Middle frontal gyrus (tissue), 1 donor: Measurements from ENCODE around the gene TMCC2.
"Not testable (repeated sequence)": the region's sequence is repeated elsewhere in the genome, so short reads cannot be mapped to it uniquely, and the experiment has no call there.

Experiments used
- DNase-seq: peaks from one replicate; pipeline ENCODE4 v3.0.0-alpha.2; 2015; ENCODE audit warnings: low spot score; ENCODE audit errors: extremely low spot score

The TMCC2 gene

GRCh38 chr1:205279986-205280385, 52.2 kb downstream of the TMCC2 start:
- DNase-seq: no peak

- not testable (repeated sequence) for DNase-seq
Observed at GRCh38 chr1:205280666-205281395, 53.1 kb downstream of the TMCC2 start.

- no peak for DNase-seq
Observed at GRCh38 chr1:205283270-205284147, 55.8 kb downstream of the TMCC2 start.

- peak; percentile 77 for DNase-seq
Observed at GRCh38 chr1:205284420-205285144, 56.8 kb downstream of the TMCC2 start.

GRCh38 chr1:205285381-205286101, 57.8 kb downstream of the TMCC2 start:
- DNase-seq: no peak

GRCh38 chr1:205286335-205286950, 58.7 kb downstream of the TMCC2 start:
- DNase-seq: no peak

GRCh38 chr1:205287076-205287475, 59.3 kb downstream of the TMCC2 start:
- no peak for DNase-seq

- DNase-seq: no peak
Observed at GRCh38 chr1:205287767-205288559, 60.2 kb downstream of the TMCC2 start.

- no peak for DNase-seq
Observed at GRCh38 chr1:205291596-205291995, 63.9 kb downstream of the TMCC2 start.

GRCh38 chr1:205293350-205294074, 65.8 kb downstream of the TMCC2 start:
- no peak for DNase-seq

GRCh38 chr1:205294175-205294917, 66.6 kb downstream of the TMCC2 start:
- no peak for DNase-seq

GRCh38 chr1:205294934-205295333, 67.2 kb downstream of the TMCC2 start:
- DNase-seq: no peak

GRCh38 chr1:205296154-205296553, 68.4 kb downstream of the TMCC2 start:
- DNase-seq: no peak

- not testable (repeated sequence) for DNase-seq
Observed at GRCh38 chr1:205297546-205298177, 69.9 kb downstream of the TMCC2 start.

- no peak for DNase-seq
Observed at GRCh38 chr1:205298191-205298994, 70.6 kb downstream of the TMCC2 start.

GRCh38 chr1:205300149-205300548, 72.4 kb downstream of the TMCC2 start:
- no peak for DNase-seq

- DNase-seq: no peak
Observed at GRCh38 chr1:205301205-205301821, 73.6 kb downstream of the TMCC2 start.
